ENCODE results near the gene CD58.

Gene CD58

DNA sequence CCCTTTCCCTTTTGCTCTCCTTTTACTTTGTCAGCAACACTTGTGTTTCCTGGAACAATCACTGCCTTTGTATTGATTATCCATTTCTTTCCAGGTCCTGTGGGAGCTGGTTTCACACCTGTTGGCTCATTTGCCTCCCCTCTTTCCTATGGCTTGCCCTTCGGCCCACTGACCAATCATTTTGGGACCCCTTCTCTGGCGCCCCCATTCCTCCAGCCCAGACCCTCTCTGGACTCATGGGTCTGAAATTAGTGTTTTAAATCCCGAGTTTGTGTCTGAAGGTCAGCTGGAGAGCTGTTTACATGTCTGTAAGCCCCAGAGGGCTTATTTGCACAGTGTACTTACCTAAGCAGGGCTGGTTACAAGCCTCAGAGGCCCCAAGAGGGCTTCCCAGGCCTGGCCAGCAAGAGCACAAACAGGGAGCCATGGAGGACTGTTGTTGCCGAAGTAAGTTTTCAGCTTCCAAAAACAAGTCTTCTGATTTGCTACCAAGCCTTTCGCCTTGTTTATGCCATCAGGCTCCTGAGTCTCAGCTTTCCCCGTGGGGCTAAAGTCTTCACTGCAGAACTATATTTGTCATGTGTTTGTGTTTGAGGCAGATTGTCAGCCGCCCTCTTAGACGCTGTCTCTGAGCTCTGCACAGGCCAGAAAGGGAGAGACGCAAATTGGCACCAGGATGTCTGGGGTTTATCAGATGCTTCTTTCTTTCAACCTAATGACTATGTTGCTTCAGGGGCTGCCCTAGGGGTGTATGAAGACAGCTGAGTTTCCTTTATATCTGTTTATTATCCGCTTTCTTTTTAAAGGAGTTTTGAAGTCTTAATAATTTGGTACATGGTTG is 104.8 kb downstream of the CD58 start:
- DNase-seq = no peak

DNA sequence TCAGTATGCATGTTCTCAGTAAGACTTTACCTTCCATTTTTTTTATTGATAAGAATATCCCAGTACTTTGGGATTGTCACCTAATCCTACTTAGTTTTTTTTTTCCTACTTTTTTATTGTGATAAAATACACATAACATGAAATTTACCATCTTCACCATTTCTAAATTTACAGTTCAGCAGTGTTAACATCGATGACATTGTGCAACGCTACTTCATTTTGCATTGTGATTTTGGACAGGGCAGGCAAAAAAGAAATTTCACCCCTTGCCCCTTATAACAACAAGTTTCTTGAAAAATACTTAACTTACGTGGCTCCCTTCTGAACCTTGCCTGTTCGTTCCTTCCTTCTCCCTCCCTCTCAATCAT is 105.4 kb downstream of the CD58 start:
- no peak for DNase-seq
